ENCODE results near the gene TRIM75.
"Not testable (repeated sequence)": the region's sequence is repeated elsewhere in the genome, so short reads cannot be mapped to it uniquely, and the experiment has no call there.

TRIM75 gene

GRCh38 chr4:165077034-165077578, 23.4 kb downstream of the TRIM75 start:
- DNase-seq (ENCODE audit: low read depth in 3 of 3): no peak

GRCh38 chr4:165079476-165079875, 25.8 kb downstream of the TRIM75 start:
- DNase-seq (ENCODE audit: low read depth in 3 of 3): no peak

- DNase-seq (ENCODE audit: low read depth in 3 of 3): not testable (repeated sequence)
Measured at GRCh38 chr4:165084787-165085186, 31.1 kb downstream of the TRIM75 start.

GRCh38 chr4:165085946-165086345, 32.3 kb downstream of the TRIM75 start:
- no peak for DNase-seq (ENCODE audit: low read depth in 3 of 3)

GRCh38 chr4:165088366-165088765, 34.7 kb downstream of the TRIM75 start:
- DNase-seq (ENCODE audit: low read depth in 3 of 3): no peak

GRCh38 chr4:165092187-165092586, 38.5 kb downstream of the TRIM75 start:
- not testable (repeated sequence) for DNase-seq (ENCODE audit: low read depth in 3 of 3)

- no peak for DNase-seq (ENCODE audit: low read depth in 3 of 3)
Measured at GRCh38 chr4:165094873-165095272, 41.2 kb downstream of the TRIM75 start.

GRCh38 chr4:165095291-165095690, 41.6 kb downstream of the TRIM75 start:
- no peak for DNase-seq (ENCODE audit: low read depth in 3 of 3)

GRCh38 chr4:165096776-165097175, 43.1 kb downstream of the TRIM75 start:
- no peak for DNase-seq (ENCODE audit: low read depth in 3 of 3)

GRCh38 chr4:165101641-165102040, 48.0 kb downstream of the TRIM75 start:
- no peak for DNase-seq (ENCODE audit: low read depth in 3 of 3)

- no peak for DNase-seq (ENCODE audit: low read depth in 3 of 3)
Measured at GRCh38 chr4:165106518-165106917, 52.9 kb downstream of the TRIM75 start.

All from stimulated activated CD4-positive, alpha-beta T cell treated with anti-CD3 and anti-CD28 coated beads, TNF-alpha, amount 100 ng/mL, for 4 hours (primary cell).